Measurements from ENCODE around the gene NLRC5. TPM values are rescaled to one million over a fixed set of nuclear protein-coding genes. Genes with fewer than 3 reads are reported as not detected.

NLRC5 gene
- total RNA-seq, 1 donor: 44.0 TPM

GRCh38 chr16:57123974-57124674, 134.8 kb downstream of the NLRC5 start:
- DNase-seq (ENCODE audit: low read depth): no peak
- H3K4me3 ChIP-seq (ENCODE audit: low read depth, low read length): no peak overlapping the region
- TF ChIP-seq CTCF (IDR thresholded peaks at IDR 0.05; ENCODE audit: insufficient read depth, low read depth, low read length): no peak

- no peak for TF ChIP-seq CTCF (IDR thresholded peaks at IDR 0.05; ENCODE audit: insufficient read depth, low read depth, low read length)
Measured at GRCh38 chr16:57125376-57125775, 136.0 kb downstream of the NLRC5 start.

GRCh38 chr16:57125969-57126368, 136.6 kb downstream of the NLRC5 start:
- H3K4me3 ChIP-seq (ENCODE audit: low read depth, low read length): no peak overlapping the region
- DNase-seq (ENCODE audit: low read depth): no peak
- no peak for TF ChIP-seq CTCF (IDR thresholded peaks at IDR 0.05; ENCODE audit: insufficient read depth, low read depth, low read length)

More at GRCh38 chr16:57125376-57125775, 136.0 kb downstream of the NLRC5 start:
- DNase-seq (ENCODE audit: low read depth): no peak
- no peak overlapping the region for H3K4me3 ChIP-seq (ENCODE audit: low read depth, low read length)

- TF ChIP-seq CTCF (IDR thresholded peaks at IDR 0.05; ENCODE audit: insufficient read depth, low read depth, low read length): no peak
- no peak for DNase-seq (ENCODE audit: low read depth)
- no peak overlapping the region for H3K4me3 ChIP-seq (ENCODE audit: low read depth, low read length)
Measured at GRCh38 chr16:57126411-57126810, 137.1 kb downstream of the NLRC5 start.

GRCh38 chr16:57127037-57127763, 137.8 kb downstream of the NLRC5 start:
- H3K4me3 ChIP-seq (ENCODE audit: low read depth, low read length): no peak overlapping the region
- no peak for TF ChIP-seq CTCF (IDR thresholded peaks at IDR 0.05; ENCODE audit: insufficient read depth, low read depth, low read length)
- DNase-seq (ENCODE audit: low read depth): no peak

GRCh38 chr16:57127836-57128235, 138.5 kb downstream of the NLRC5 start:
- TF ChIP-seq CTCF (IDR thresholded peaks at IDR 0.05; ENCODE audit: insufficient read depth, low read depth, low read length): no peak
- no peak for DNase-seq (ENCODE audit: low read depth)
- H3K4me3 ChIP-seq (ENCODE audit: low read depth, low read length): no peak overlapping the region
